IMR-90 (cell line): ENCODE data around the gene CCDC69. TPM values are rescaled to one million over a fixed set of nuclear protein-coding genes. Genes with fewer than 3 reads are reported as not detected.

Experiments used
- ATAC-seq: fragments of 200-7000 bp; cut with Tn5 transposase; 2 replicates; pipeline ENCODE4 v1.9.1; 2020; ENCODE audit warnings: low read depth, mild to moderate bottlenecking, moderate library complexity
- BruUV-seq: library from RNA; stranded (reverse); fragments of 400-500 nt; replicated peaks from 2 replicates; lab custom pipeline; 2021; lab: Mats Ljungman, UMichigan
- CTCF ChIA-PET: fragments of 300-600 bp; formaldehyde crosslinking; extraction: SDS; loops from one replicate; lab custom pipeline; 2021; ENCODE audit warnings: antibody characterized with exemption; lab: Yijun Ruan, JAX
- POLR2A ChIA-PET: fragments of 300-600 bp; sonication (Branson Sonifier 250); formaldehyde crosslinking; loops from one replicate; lab custom pipeline; 2022; ENCODE audit warnings: antibody characterized with exemption; ENCODE audit not compliant: unreplicated experiment; lab: Charles Lee
- DNase-seq: peaks from one replicate; pipeline ENCODE4 v3.0.0; 2013
- H2AFZ ChIP-seq: replicated peaks from 2 replicates; pipeline ENCODE3; 2013; ENCODE audit warnings: low read length, mild to moderate bottlenecking; ENCODE audit not compliant: poor library complexity
- H2AK5ac ChIP-seq: 2 replicates; pipeline ENCODE4 v1.6.1; 2013; ENCODE audit warnings: low read depth, low read length, inconsistent platforms
- H2AK9ac ChIP-seq: replicated peaks from 2 replicates; pipeline ENCODE3; 2013; ENCODE audit warnings: mild to moderate bottlenecking, low read depth, low read length, moderate library complexity; ENCODE audit not compliant: poor library complexity
- H2BK120ac ChIP-seq: 2 replicates; pipeline ENCODE4 v1.6.1; 2013; ENCODE audit warnings: low read depth, low read length, inconsistent platforms
- H2BK15ac ChIP-seq: 3 replicates; pipeline ENCODE4 v1.6.1; 2013; ENCODE audit warnings: low read depth, low read length, inconsistent platforms
- H2BK20ac ChIP-seq: 2 replicates; pipeline ENCODE4 v1.6.1; 2013; ENCODE audit warnings: low read depth, mild to moderate bottlenecking, inconsistent platforms, low read length, moderate library complexity
- H2BK5ac ChIP-seq: 2 replicates; pipeline ENCODE4 v1.6.1; 2013; ENCODE audit warnings: mild to moderate bottlenecking, low read depth, low read length, inconsistent platforms; ENCODE audit not compliant: poor library complexity, severe bottlenecking
- H3K14ac ChIP-seq: replicated peaks from 2 replicates; pipeline ENCODE4 v1.6.1; 2013; ENCODE audit warnings: low read depth, low read length, inconsistent platforms
- H3K18ac ChIP-seq: 2 replicates; pipeline ENCODE4 v1.6.1; 2013; ENCODE audit warnings: low read depth, low read length, control low read depth
- H3K23ac ChIP-seq: 2 replicates; pipeline ENCODE4 v1.6.1; 2013; ENCODE audit warnings: low read depth, low read length, inconsistent platforms
- H3K27ac ChIP-seq: 2 replicates; pipeline ENCODE4 v1.5.1; 2013; ENCODE audit warnings: mild to moderate bottlenecking, control low read depth, low read length; ENCODE audit not compliant: insufficient read depth
- H3K27me3 ChIP-seq: 2 replicates; pipeline ENCODE4 v1.6.1; 2013; ENCODE audit warnings: low read length; ENCODE audit not compliant: control insufficient read depth, insufficient read depth
- H3K36me3 ChIP-seq: 2 replicates; pipeline ENCODE4 v1.6.1; 2013; ENCODE audit warnings: low read length, mixed read lengths; ENCODE audit not compliant: control insufficient read depth, insufficient read depth
- H3K4ac ChIP-seq: 2 replicates; pipeline ENCODE4 v1.6.1; 2013; ENCODE audit warnings: low read depth, low read length, inconsistent platforms
- H3K4me1 ChIP-seq: 2 replicates; pipeline ENCODE4 v1.6.1; 2013; ENCODE audit warnings: low read length, mixed read lengths; ENCODE audit not compliant: control insufficient read depth, insufficient read depth
- H3K4me2 ChIP-seq: 2 replicates; pipeline ENCODE4 v1.6.1; 2013; ENCODE audit warnings: low read depth, mild to moderate bottlenecking, control low read depth, low read length, moderate library complexity
- H3K4me3 ChIP-seq: 2 replicates; pipeline ENCODE4 v1.5.1; 2013; ENCODE audit warnings: low read depth, mild to moderate bottlenecking, control low read depth, low read length, moderate library complexity; ENCODE audit not compliant: insufficient read depth
- H3K56ac ChIP-seq: 2 replicates; pipeline ENCODE4 v1.6.1; 2013; ENCODE audit warnings: low read length, inconsistent platforms; ENCODE audit not compliant: insufficient read depth; ENCODE audit errors: extremely low read depth
- H3K79me1 ChIP-seq, 2 experiments: 2 replicates each; pipeline ENCODE4 v1.6.1; 2013; ENCODE audit warnings: low read length in 2 of 2, inconsistent platforms in 1 of 2, low read depth in 1 of 2
- H3K9ac ChIP-seq: 2 replicates; pipeline ENCODE4 v1.6.1; 2013; ENCODE audit warnings: low read depth, low read length, control low read depth
- H3K9me1 ChIP-seq: 2 replicates; pipeline ENCODE4 v1.6.1; 2013; ENCODE audit warnings: low read length, inconsistent platforms; ENCODE audit not compliant: insufficient read depth
- H3K9me3 ChIP-seq: 2 replicates; pipeline ENCODE4 v1.6.1; 2013; ENCODE audit warnings: low read length; ENCODE audit not compliant: control insufficient read depth, insufficient read depth
- H4K20me1 ChIP-seq: 2 replicates; pipeline ENCODE4 v1.6.1; 2013; ENCODE audit warnings: low read length, inconsistent platforms; ENCODE audit not compliant: insufficient read depth
- H4K5ac ChIP-seq: 2 replicates; pipeline ENCODE4 v1.6.1; 2013; ENCODE audit warnings: mild to moderate bottlenecking, low read depth, low read length, control low read depth
- H4K8ac ChIP-seq, 2 experiments: 2 replicates each; pipeline ENCODE4 v1.6.1; 2013; ENCODE audit warnings: low read depth in 2 of 2, low read length in 2 of 2, control low read depth in 1 of 2, inconsistent platforms in 1 of 2
- H4K91ac ChIP-seq: 2 replicates; pipeline ENCODE4 v1.6.1; 2013; ENCODE audit warnings: low read depth, low read length, inconsistent platforms; ENCODE audit not compliant: insufficient read depth
- BHLHE40 ChIP-seq: fragments of 150-350 bp; IDR thresholded peaks from 2 replicates; pipeline ENCODE4 v1.6.1; 2016; ENCODE audit warnings: mild to moderate bottlenecking, low read depth, low read length
- CEBPB ChIP-seq: IDR thresholded peaks from 2 replicates; pipeline ENCODE4 v1.6.1; 2012; ENCODE audit warnings: low read depth, low read length, improper control_type of control experiment
- CTCF ChIP-seq: conservative IDR thresholded peaks from 2 replicates; pipeline ENCODE4 v1.5.1; 2012; ENCODE audit warnings: mild to moderate bottlenecking, low read depth, low read length, improper control_type of control experiment
- ELK1 ChIP-seq: fragments of 150-350 bp; IDR thresholded peaks from 2 replicates; pipeline ENCODE4 v1.6.1; 2016; ENCODE audit warnings: low read depth, mild to moderate bottlenecking, low read length, moderate library complexity, borderline replicate concordance
- FOS ChIP-seq: fragments of 150-350 bp; IDR thresholded peaks from 2 replicates; pipeline ENCODE4 v1.6.1; 2016; ENCODE audit warnings: low read depth, low read length
- MAZ ChIP-seq: IDR thresholded peaks from 2 replicates; pipeline ENCODE4 v1.6.1; 2012; ENCODE audit warnings: low read depth, mild to moderate bottlenecking, low read length, improper control_type of control experiment, moderate library complexity, borderline replicate concordance
- MXI1 ChIP-seq: IDR thresholded peaks from 2 replicates; pipeline ENCODE4 v1.6.1; 2012; ENCODE audit warnings: low read depth, mild to moderate bottlenecking, low read length, moderate library complexity, borderline replicate concordance
- NFE2L2 ChIP-seq: fragments of 150-350 bp; IDR thresholded peaks from 2 replicates; pipeline ENCODE4 v1.6.1; 2016; ENCODE audit warnings: low read depth, mild to moderate bottlenecking, low read length
- POLR2A ChIP-seq: IDR thresholded peaks from 2 replicates; pipeline ENCODE4 v1.6.1; 2012; ENCODE audit warnings: mild to moderate bottlenecking, low read depth, low read length
- RAD21 ChIP-seq: IDR thresholded peaks from 2 replicates; pipeline ENCODE4 v1.6.1; 2012; ENCODE audit warnings: low read length, improper control_type of control experiment
- RCOR1 ChIP-seq: IDR thresholded peaks from 2 replicates; pipeline ENCODE4 v1.6.1; 2012; ENCODE audit warnings: mild to moderate bottlenecking, low read length, improper control_type of control experiment; ENCODE audit not compliant: insufficient replicate concordance
- RFX5 ChIP-seq: IDR thresholded peaks from 2 replicates; pipeline ENCODE4 v1.8.0; 2012; ENCODE audit warnings: low read depth, mild to moderate bottlenecking, low read length, moderate library complexity
- SMC3 ChIP-seq: fragments of 150-350 bp; IDR thresholded peaks from 2 replicates; pipeline ENCODE4 v1.6.1; 2016; ENCODE audit warnings: low read depth, mild to moderate bottlenecking, antibody characterized with exemption, low read length, moderate library complexity
- USF2 ChIP-seq: fragments of 150-350 bp; IDR thresholded peaks from 2 replicates; pipeline ENCODE4 v1.6.1; 2017; ENCODE audit warnings: mild to moderate bottlenecking, antibody characterized with exemption, low read length, low read depth
- WGBS, 2 experiments: methylation state at CpG; one replicate each; pipeline versions ENCODE4 v1.1.5 to v1.1.7; 2013; ENCODE audit warnings: missing lambda C conversion rate in 2 of 2; ENCODE audit not compliant: insufficient read length in 1 of 2; ENCODE audit errors: extremely low coverage in 2 of 2; 5-methylcytosine and 5-hydroxymethylcytosine counted together
- dilution Hi-C: fragments of 300-500 bp; cut with HindIII; formaldehyde crosslinking; loops from one replicate; pipeline ENCODE4 v1.14.3; 2018; ENCODE audit warnings: low sequenced_read_pairs; ENCODE audit not compliant: unreplicated experiment
- in situ Hi-C: fragments of 300-500 bp; cut with MboI; formaldehyde crosslinking; loops from 3 replicates; pipeline ENCODE4 v1.14.3; 2019; ENCODE audit warnings: low sequenced_read_pairs, inconsistent platforms, mixed read lengths
- intact Hi-C: fragments of 100-400 bp; cut with micrococcal nuclease; formaldehyde crosslinking; loops from 2 replicates; pipeline ENCODE4 v1.10.0; 2022
- polyA plus RNA-seq, 3 experiments: library from polyadenylated mRNA; depleted of rRNA; stranded (reverse); fragments of >200 nt; gene quantifications; 2 replicates each; pipeline ENCODE4 v1.2.3, GENCODE V29; 2012; ENCODE audit warnings: low replicate concordance in 1 of 3
- total RNA-seq: library from RNA; depleted of rRNA; stranded (reverse); fragments of >200 nt; gene quantifications from 2 replicates; pipeline ENCODE4 v1.2.3, GENCODE V29; 2012

Gene CCDC69
- total and polyA plus RNA-seq, 2 of the 4 experiments (the other 2 are of a cell fraction): 0.36 to 0.48 TPM

GRCh38 chr5:151222054-151222789, 1.7 kb downstream of the CCDC69 start:
- H2BK5ac ChIP-seq: no peak overlapping the region
- H3K27ac ChIP-seq: no peak overlapping the region
- WGBS, 2 experiments: 80% methylated on average over 1 of the region's 6 CpGs; no CpG with 5 or more reads in 1 of the 2 experiments
- H4K91ac ChIP-seq: no peak overlapping the region
- H3K4me1 ChIP-seq: peaks cover 5% of the 10 kb centered on the region
- no peak for ATAC-seq
- H2AK9ac ChIP-seq: no peak overlapping the region
- CTCF ChIA-PET: interaction anchor here (0.6 kb wide), 1 partner anchor 567 kb away, joined by 4 read pairs; no protein-coding TSS in a partner anchor
- in situ Hi-C loops: no loop called here
- H2BK20ac ChIP-seq: no peak overlapping the region
- no peak overlapping the region for H3K4ac ChIP-seq
- peak overlapping the region; percentile 37 for H2AFZ ChIP-seq
- POLR2A ChIA-PET: interaction anchor here (0.5 kb wide), 1 partner anchor 64 kb away, joined by 4 read pairs; no protein-coding TSS in a partner anchor
- H3K9me1 ChIP-seq: peaks cover 4% of the 10 kb centered on the region; the same call in 1 of the 2 replicates
- no peak overlapping the region for H3K23ac ChIP-seq
- no peaks in the 10 kb centered on the region for H3K36me3 ChIP-seq
- H2AK5ac ChIP-seq: 0 out of 2 replicates have a peak overlapping the region, but pooled peaks have one; percentile 14
- H3K4me2 ChIP-seq: no peak overlapping the region
- intact Hi-C loops: loop anchor here (5.0 kb wide), 1 partner anchor 40 kb away; no protein-coding TSS in a partner anchor
- dilution Hi-C loops: no loop called here
- no peak overlapping the region for H3K4me3 ChIP-seq
- no TSS peak for BruUV-seq
- H3K56ac ChIP-seq: no peak overlapping the region
- no peak overlapping the region for H3K18ac ChIP-seq
- H3K9me3 ChIP-seq: no peaks in the 10 kb centered on the region
- no peak for DNase-seq
- H3K14ac ChIP-seq: no peak overlapping the region
- no peak overlapping the region for H3K9ac ChIP-seq
- no peaks in the 10 kb centered on the region; the same call in 1 of the 2 replicates for H4K20me1 ChIP-seq
- H4K8ac ChIP-seq: no peak overlapping the region
- H2BK15ac ChIP-seq: no peak overlapping the region
- no peak overlapping the region for H4K5ac ChIP-seq
- no peak overlapping the region for H2BK120ac ChIP-seq
- no peaks in the 10 kb centered on the region for H3K79me1 ChIP-seq
- peaks cover 2% of the 10 kb centered on the region; the same call in 1 of the 2 replicates for H3K27me3 ChIP-seq
- no peak for TF ChIP-seq ELK1
- no peak for TF ChIP-seq FOS
- no peak for TF ChIP-seq RCOR1
- TF ChIP-seq POLR2A: no peak
- TF ChIP-seq BHLHE40: no peak
- TF ChIP-seq RFX5: no peak
- no peak for TF ChIP-seq CEBPB
- no peak for TF ChIP-seq MAZ
- TF ChIP-seq RAD21: no peak
- TF ChIP-seq SMC3: no peak
- no peak for TF ChIP-seq CTCF
- TF ChIP-seq MXI1: no peak
- TF ChIP-seq USF2: no peak
- no peak for TF ChIP-seq NFE2L2
